Neural cell (in vitro differentiated cells): Measurements from ENCODE around the gene SLC25A21. TPM values are rescaled to one million over a fixed set of nuclear protein-coding genes. Genes with fewer than 3 reads are reported as not detected.

Source experiments
- H2AFZ ChIP-seq: fragments of 200-600, 300-800 bp; sonication (generic), shearing (Covaris generic); 2 replicates; pipeline ENCODE4 v1.6.0; 2014; ENCODE audit warnings: low read depth, mild to moderate bottlenecking, antibody characterized with exemption, low read length, moderate library complexity
- H3F3A ChIP-seq: fragments of 200-600 bp; shearing (Covaris generic); 2 replicates; pipeline ENCODE4 v1.6.1; 2016; ENCODE audit warnings: mild to moderate bottlenecking, moderate library complexity, mixed read lengths, antibody characterized with exemption, low read length; ENCODE audit not compliant: insufficient read depth, poor library complexity, severe bottlenecking
- H3K27ac ChIP-seq: fragments of 200-600, 300-800 bp; sonication (generic), shearing (Covaris generic); 2 replicates; pipeline ENCODE4 v1.5.1; 2014; ENCODE audit warnings: mild to moderate bottlenecking, low read length, moderate library complexity
- H3K27me3 ChIP-seq: fragments of 300-800, 200-600 bp; sonication (generic), shearing (Covaris generic); 2 replicates; pipeline ENCODE4 v1.6.0; 2014; ENCODE audit warnings: mild to moderate bottlenecking, low read depth, low read length, moderate library complexity; ENCODE audit not compliant: insufficient read depth
- H3K36me3 ChIP-seq: fragments of 300-800, 200-600 bp; sonication (generic), shearing (Covaris generic); 2 replicates; pipeline ENCODE4 v1.5.1; 2014; ENCODE audit warnings: mild to moderate bottlenecking, antibody characterized with exemption, low read length, moderate library complexity; ENCODE audit not compliant: insufficient read depth
- H3K4me2 ChIP-seq: fragments of 300-800, 200-600 bp; sonication (generic), shearing (Covaris generic); 2 replicates; pipeline ENCODE4 v1.6.0; 2014; ENCODE audit warnings: mild to moderate bottlenecking, low read length
- H3K4me3 ChIP-seq: fragments of 300-800, 200-600 bp; sonication (generic), shearing (Covaris generic); 2 replicates; pipeline ENCODE4 v1.5.1; 2014; ENCODE audit warnings: mild to moderate bottlenecking, low read length, moderate library complexity
- H3K79me2 ChIP-seq: fragments of 200-600 bp; shearing (Covaris generic); replicated peaks from 2 replicates; pipeline ENCODE4 v1.6.0; 2014; ENCODE audit warnings: mild to moderate bottlenecking, low read length, moderate library complexity; ENCODE audit not compliant: insufficient read depth
- H3K9ac ChIP-seq: fragments of 300-800, 200-600 bp; sonication (generic), shearing (Covaris generic); 2 replicates; pipeline ENCODE4 v1.6.1; 2016; ENCODE audit warnings: mild to moderate bottlenecking, low read length, mixed read lengths
- H3K9me2 ChIP-seq: fragments of 200-600 bp; shearing (Covaris generic); 2 replicates; pipeline ENCODE4 v1.6.1; 2016; ENCODE audit warnings: mild to moderate bottlenecking, low read length, mixed read lengths; ENCODE audit not compliant: insufficient read depth
- H3K9me3 ChIP-seq: fragments of 200-600, 300-800 bp; sonication (generic), shearing (Covaris generic); 2 replicates; pipeline ENCODE4 v1.6.1; 2016; ENCODE audit warnings: mild to moderate bottlenecking, mixed run types, low read length, moderate library complexity, mixed read lengths
- H4K20me1 ChIP-seq: fragments of 200-600 bp; shearing (Covaris generic); 2 replicates; pipeline ENCODE4 v1.6.1; 2016; ENCODE audit warnings: mild to moderate bottlenecking, mixed run types; ENCODE audit not compliant: insufficient read depth
- EP300 ChIP-seq: fragments of 450-650 bp; conservative IDR thresholded peaks from 2 replicates; pipeline ENCODE4 v1.6.1; 2014; ENCODE audit warnings: antibody characterized with exemption, mild to moderate bottlenecking, moderate library complexity; ENCODE audit not compliant: poor library complexity, severe bottlenecking
- EZH2 ChIP-seq: fragments of 200-600, 300-800 bp; shearing (Covaris generic), sonication (generic); IDR thresholded peaks from 2 replicates; pipeline ENCODE4 v1.6.1; 2014; ENCODE audit warnings: antibody characterized with exemption, low read length, borderline replicate concordance, mild to moderate bottlenecking; ENCODE audit not compliant: insufficient read depth, poor library complexity, severe bottlenecking
- MXI1 ChIP-seq: fragments of 450-650 bp; conservative IDR thresholded peaks from 2 replicates; pipeline ENCODE4 v1.6.1; 2014; ENCODE audit warnings: antibody characterized with exemption, mild to moderate bottlenecking; ENCODE audit not compliant: poor library complexity, severe bottlenecking
- POLR2AphosphoS5 ChIP-seq: IDR thresholded peaks from 2 replicates; pipeline ENCODE4 v1.6.1; 2012
- RAD21 ChIP-seq: fragments of 450-650 bp; conservative IDR thresholded peaks from 2 replicates; pipeline ENCODE4 v1.6.1; 2014; ENCODE audit warnings: antibody characterized with exemption, mild to moderate bottlenecking, moderate library complexity
- SMC3 ChIP-seq: fragments of 450-650 bp; conservative IDR thresholded peaks from 2 replicates; pipeline ENCODE4 v1.6.1; 2014; ENCODE audit warnings: antibody characterized with exemption, mild to moderate bottlenecking, moderate library complexity; ENCODE audit not compliant: poor library complexity
- TAF1 ChIP-seq: IDR thresholded peaks from 2 replicates; pipeline ENCODE4 v1.6.1; 2012; ENCODE audit warnings: low read depth
- polyA plus RNA-seq: library from polyadenylated mRNA; depleted of rRNA; stranded (reverse); fragments of >200 nt; gene quantifications from 2 replicates; pipeline ENCODE4 v1.2.3, GENCODE V29; 2014
- TF ChIP-seq, protein P1 (sequence below): fragments of 450-650 bp; IDR thresholded peaks from 2 replicates; pipeline ENCODE4 v1.5.1; 2014; ENCODE audit warnings: antibody characterized with exemption, mild to moderate bottlenecking, moderate library complexity; ENCODE audit not compliant: poor library complexity, severe bottlenecking
- TF ChIP-seq, protein P2 (sequence below): IDR thresholded peaks from 2 replicates; pipeline ENCODE4 v1.6.1; 2012; ENCODE audit warnings: borderline replicate concordance

The SLC25A21 gene
- polyA plus RNA-seq, 1 donor from 2014 or later: 0.35 TPM

DNA sequence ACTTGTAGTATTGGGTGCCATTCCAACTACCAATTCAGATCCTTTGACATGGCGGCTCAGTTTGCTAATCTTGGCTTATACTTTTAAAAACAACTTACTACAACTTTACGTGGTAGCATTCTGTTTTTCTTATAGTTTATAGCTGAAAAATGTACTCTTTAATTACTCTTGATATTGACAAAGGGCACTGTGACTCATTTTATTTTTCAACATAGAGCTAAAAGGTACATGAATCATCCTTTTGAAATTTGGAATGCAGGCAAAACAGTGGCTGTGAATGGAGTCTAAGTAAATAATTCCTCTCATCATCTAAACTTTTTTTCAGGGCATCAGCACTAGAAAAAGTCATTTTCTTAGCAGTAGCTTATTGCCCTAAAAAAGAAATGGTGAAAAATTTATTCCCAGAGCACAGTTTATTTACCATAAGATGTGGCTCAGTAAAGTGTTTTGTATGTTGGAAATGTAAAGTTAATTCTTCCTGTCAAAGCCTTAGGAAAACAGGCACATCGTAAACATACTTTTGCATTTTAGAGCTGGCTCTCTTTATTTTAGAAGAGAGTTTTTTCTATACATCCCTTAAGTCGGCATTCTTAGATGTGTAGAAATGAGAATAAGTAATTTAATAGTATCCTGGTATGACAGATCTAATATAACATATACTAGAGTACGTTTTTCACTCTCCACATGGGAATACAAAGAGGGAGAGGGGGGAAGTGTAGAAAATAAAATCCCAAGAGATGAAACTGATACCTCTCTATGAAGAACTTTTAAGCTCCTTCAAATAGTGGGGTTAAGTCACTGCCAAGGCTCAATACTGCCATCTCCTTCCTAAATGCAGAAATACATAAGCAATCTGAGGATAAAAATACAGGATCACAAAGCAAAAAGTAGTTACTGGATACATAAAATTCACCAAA, 55.2 kb downstream of the SLC25A21 start:
- Histone ChIP-seq H3K79me2 (no peaks in the 10 kb centered on the region), H3K9me3 (no peaks in the 10 kb centered on the region), H3K4me2 (no peak overlapping the region), H3F3A (no peaks in the 10 kb centered on the region), H4K20me1 (no peaks in the 10 kb centered on the region), H3K4me3 (no peak overlapping the region), H3K36me3 (no peaks in the 10 kb centered on the region), H3K9me2 (no peaks in the 10 kb centered on the region), H3K9ac (no peak overlapping the region), H3K27me3 (no peaks in the 10 kb centered on the region), H3K27ac (no peak overlapping the region), H2AFZ (no peak overlapping the region)
- TF ChIP-seq, protein P1, sequence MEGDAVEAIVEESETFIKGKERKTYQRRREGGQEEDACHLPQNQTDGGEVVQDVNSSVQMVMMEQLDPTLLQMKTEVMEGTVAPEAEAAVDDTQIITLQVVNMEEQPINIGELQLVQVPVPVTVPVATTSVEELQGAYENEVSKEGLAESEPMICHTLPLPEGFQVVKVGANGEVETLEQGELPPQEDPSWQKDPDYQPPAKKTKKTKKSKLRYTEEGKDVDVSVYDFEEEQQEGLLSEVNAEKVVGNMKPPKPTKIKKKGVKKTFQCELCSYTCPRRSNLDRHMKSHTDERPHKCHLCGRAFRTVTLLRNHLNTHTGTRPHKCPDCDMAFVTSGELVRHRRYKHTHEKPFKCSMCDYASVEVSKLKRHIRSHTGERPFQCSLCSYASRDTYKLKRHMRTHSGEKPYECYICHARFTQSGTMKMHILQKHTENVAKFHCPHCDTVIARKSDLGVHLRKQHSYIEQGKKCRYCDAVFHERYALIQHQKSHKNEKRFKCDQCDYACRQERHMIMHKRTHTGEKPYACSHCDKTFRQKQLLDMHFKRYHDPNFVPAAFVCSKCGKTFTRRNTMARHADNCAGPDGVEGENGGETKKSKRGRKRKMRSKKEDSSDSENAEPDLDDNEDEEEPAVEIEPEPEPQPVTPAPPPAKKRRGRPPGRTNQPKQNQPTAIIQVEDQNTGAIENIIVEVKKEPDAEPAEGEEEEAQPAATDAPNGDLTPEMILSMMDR: no peak
- no peak for TF ChIP-seq EZH2
- TF ChIP-seq TAF1: no peak
- no peak for TF ChIP-seq RAD21
- no peak for TF ChIP-seq EP300
- no peak for TF ChIP-seq POLR2AphosphoS5
- no peak for TF ChIP-seq MXI1
- TF ChIP-seq, protein P2, sequence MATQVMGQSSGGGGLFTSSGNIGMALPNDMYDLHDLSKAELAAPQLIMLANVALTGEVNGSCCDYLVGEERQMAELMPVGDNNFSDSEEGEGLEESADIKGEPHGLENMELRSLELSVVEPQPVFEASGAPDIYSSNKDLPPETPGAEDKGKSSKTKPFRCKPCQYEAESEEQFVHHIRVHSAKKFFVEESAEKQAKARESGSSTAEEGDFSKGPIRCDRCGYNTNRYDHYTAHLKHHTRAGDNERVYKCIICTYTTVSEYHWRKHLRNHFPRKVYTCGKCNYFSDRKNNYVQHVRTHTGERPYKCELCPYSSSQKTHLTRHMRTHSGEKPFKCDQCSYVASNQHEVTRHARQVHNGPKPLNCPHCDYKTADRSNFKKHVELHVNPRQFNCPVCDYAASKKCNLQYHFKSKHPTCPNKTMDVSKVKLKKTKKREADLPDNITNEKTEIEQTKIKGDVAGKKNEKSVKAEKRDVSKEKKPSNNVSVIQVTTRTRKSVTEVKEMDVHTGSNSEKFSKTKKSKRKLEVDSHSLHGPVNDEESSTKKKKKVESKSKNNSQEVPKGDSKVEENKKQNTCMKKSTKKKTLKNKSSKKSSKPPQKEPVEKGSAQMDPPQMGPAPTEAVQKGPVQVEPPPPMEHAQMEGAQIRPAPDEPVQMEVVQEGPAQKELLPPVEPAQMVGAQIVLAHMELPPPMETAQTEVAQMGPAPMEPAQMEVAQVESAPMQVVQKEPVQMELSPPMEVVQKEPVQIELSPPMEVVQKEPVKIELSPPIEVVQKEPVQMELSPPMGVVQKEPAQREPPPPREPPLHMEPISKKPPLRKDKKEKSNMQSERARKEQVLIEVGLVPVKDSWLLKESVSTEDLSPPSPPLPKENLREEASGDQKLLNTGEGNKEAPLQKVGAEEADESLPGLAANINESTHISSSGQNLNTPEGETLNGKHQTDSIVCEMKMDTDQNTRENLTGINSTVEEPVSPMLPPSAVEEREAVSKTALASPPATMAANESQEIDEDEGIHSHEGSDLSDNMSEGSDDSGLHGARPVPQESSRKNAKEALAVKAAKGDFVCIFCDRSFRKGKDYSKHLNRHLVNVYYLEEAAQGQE: no peak
- TF ChIP-seq SMC3: no peak

DNA sequence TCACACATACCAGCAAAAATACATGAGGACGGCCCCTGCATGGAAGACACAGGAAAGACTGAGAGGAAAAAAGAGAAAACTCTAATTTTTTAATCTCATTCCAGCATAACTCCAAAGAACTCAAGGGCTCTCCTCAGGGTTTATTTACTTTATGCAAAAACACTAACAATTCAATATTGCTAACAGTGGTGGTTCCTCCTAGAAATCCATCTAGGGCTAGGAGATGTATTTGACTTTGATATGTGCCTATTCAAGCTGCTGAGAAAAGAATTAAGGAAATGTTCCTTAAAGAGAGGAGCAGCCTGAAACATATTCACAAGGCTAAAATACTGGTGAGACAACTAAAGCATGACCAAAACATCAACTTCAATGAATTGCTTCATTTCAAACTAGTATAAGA, 57.0 kb downstream of the SLC25A21 start:
- TF ChIP-seq POLR2AphosphoS5 (no peak), RAD21 (no peak), SMC3 (no peak)
- TF ChIP-seq, protein P2: no peak
- no peaks in the 10 kb centered on the region for H3K9me3 ChIP-seq
- H3K36me3 ChIP-seq: no peaks in the 10 kb centered on the region
- H3K27me3 ChIP-seq: no peaks in the 10 kb centered on the region
- H3K9ac ChIP-seq: no peak overlapping the region
- H3K4me2 ChIP-seq: no peak overlapping the region
- H3K9me2 ChIP-seq: no peaks in the 10 kb centered on the region
- no peaks in the 10 kb centered on the region for H4K20me1 ChIP-seq
- H3K27ac ChIP-seq: no peak overlapping the region
- H3K79me2 ChIP-seq: no peaks in the 10 kb centered on the region
- H3F3A ChIP-seq: no peaks in the 10 kb centered on the region
- no peak overlapping the region for H2AFZ ChIP-seq
- H3K4me3 ChIP-seq: no peak overlapping the region
